ENCODE data around the gene PFKP.

The PFKP gene

DNA sequence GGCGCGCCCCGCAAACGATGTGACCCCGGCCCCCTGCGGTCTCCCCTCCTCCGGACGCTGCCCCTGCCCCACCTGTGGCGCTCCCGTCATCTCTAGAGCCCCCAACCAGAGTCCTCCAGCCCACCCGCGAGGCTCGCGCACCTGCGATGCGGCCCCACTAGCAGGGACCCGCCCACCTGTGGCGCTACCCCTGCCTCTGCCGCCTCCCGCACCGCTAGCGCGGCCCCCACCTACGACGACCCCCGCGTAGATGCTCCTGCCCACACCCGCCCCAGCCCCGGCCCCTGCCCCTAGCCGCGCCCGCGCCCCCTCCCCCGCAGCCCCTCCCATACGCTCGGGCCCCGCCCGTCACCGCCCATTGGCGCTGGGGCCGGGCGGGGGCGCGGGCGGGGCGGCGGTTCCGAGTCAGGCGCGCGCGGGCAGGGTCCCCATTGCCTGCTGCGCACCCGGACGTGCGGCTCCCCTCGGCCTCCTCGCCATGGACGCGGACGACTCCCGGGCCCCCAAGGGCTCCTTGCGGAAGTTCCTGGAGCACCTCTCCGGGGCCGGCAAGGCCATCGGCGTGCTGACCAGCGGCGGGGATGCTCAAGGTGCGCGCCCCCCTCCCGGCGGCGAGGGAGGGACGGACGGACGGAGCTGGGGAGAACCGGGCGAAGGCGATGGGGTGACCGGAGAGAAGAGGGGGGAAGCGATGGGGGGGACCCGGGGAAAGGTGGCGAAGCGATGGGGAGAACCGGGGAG, at the start of gene PFKP:
Gene PFKP (plus strand): TSS at position 431 of the 741 bp plus-strand sequence. CDS start 48 bp downstream, at position 479.
- peak; percentile 40 to 55 for DNase-seq
- TF ChIP-seq POLR2A (IDR thresholded peaks at IDR 0.05; ENCODE audit: low read length) (no peak), GATA1 (IDR thresholded peaks at IDR 0.05; ENCODE audit: low read depth, low read length) (no peak)

DNA sequence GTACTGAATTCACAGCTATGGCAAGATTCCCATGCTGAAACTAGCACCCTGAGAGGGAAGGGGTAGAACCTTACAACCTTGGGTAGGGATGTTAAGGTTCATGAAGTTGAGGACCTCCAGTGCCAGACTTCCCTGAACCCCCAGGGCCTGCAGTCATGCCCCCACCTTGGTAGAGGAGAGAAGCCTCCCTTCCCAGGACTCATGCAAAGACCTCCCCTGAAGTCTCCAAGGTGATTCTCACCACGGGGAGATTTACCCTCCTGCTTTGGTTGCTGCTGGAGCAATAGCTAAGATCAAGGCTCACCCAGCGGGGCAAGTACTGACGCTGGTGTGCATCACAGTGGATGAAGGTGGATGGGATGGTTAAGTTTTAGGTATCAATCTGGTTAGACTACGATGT, 49.1 kb upstream of the PFKP start:
- no peak for DNase-seq
- no peak for TF ChIP-seq GATA1 (IDR thresholded peaks at IDR 0.05; ENCODE audit: low read depth, low read length)
- no peak for TF ChIP-seq POLR2A (IDR thresholded peaks at IDR 0.05; ENCODE audit: low read length)

DNA sequence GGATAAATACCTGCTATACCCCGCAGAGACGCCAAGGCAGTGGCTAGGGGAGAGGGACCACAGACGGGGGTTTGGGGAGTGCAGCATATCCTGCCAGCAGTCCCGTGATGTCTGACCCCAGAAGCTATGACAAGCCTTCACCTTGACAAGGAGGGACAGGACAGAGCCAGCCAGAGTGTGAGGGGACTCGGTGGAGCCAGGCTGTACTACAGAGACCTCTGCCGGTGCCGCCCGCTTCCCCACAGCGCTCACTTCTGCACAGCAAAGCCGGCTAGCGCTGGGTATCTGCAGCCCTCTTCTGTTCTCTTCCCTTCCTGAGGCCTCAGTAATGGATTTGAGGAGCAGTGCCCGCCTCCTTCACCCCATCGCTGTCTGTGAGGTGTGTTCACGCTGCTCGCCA, 47.0 kb upstream of the PFKP start:
- DNase-seq = no peak
- TF ChIP-seq GATA1 (IDR thresholded peaks at IDR 0.05; ENCODE audit: low read depth, low read length) = no peak
- no peak for TF ChIP-seq POLR2A (IDR thresholded peaks at IDR 0.05; ENCODE audit: low read length)

DNA sequence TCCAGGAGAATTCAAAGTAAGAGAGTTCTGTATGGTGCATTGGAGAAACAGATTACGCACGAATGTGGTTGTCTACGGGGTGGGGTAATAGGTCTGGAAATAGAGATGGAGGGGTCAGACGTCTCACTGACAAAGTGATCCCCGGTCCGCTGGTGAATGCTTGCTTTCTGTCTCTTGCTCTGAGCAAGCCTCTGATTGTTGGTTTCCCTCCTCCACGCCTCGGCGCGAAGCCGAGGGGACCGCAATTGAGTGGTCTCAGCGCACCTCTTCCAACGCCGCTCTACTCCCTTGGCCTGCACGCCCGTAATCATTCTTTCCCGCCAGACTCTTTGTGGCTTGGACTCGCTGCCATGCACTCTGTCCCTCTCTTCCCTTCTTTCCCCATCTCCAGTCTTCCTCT, 46.5 kb upstream of the PFKP start:
- TF ChIP-seq GATA1 (IDR thresholded peaks at IDR 0.05; ENCODE audit: low read depth, low read length) = no peak
- TF ChIP-seq POLR2A (IDR thresholded peaks at IDR 0.05; ENCODE audit: low read length) = no peak
- no peak for DNase-seq

DNA sequence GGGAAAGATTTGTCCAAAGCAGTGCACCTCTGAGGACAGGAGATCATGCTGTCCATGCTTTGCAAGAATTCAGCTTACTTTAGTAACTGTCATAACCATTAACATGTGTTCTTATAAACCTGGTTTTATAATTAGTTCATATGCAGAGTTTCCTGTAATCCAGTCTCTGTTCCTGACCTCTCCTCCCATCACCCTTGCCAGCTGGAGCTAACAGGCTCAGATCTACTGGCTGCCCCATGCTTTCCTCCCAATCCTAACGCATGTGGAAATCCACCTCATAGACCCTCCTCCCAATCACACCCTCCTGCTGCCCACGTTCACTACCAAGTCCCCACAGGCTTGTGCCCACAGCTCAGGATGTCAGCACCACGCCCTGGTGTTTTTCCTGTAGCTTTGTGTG, 45.3 kb upstream of the PFKP start:
- no peak for DNase-seq
- no peak for TF ChIP-seq GATA1 (IDR thresholded peaks at IDR 0.05; ENCODE audit: low read depth, low read length)
- TF ChIP-seq POLR2A (IDR thresholded peaks at IDR 0.05; ENCODE audit: low read length) = no peak

DNA sequence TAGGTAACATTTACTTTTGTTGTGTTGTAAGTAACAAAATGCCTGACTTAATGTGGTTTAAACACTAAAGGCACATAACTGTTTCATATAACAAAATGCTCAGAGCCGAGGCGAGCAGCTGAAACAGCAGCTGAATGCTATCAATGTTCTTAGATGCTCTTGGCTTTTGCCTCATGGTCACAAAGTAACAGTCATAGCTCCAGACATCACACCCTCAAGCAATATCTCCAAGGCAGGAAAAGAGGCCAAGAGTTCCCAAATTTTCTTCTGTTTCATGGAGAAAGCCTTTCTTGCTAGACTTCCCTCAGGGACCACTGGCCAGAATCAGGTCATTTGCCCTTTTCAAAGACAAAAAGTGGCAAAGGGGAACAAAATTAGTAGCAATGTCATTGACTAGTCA, 43.5 kb upstream of the PFKP start:
- TF ChIP-seq GATA1 (IDR thresholded peaks at IDR 0.05; ENCODE audit: low read depth, low read length) (no peak), POLR2A (IDR thresholded peaks at IDR 0.05; ENCODE audit: low read length) (no peak)
- no peak for DNase-seq

DNA sequence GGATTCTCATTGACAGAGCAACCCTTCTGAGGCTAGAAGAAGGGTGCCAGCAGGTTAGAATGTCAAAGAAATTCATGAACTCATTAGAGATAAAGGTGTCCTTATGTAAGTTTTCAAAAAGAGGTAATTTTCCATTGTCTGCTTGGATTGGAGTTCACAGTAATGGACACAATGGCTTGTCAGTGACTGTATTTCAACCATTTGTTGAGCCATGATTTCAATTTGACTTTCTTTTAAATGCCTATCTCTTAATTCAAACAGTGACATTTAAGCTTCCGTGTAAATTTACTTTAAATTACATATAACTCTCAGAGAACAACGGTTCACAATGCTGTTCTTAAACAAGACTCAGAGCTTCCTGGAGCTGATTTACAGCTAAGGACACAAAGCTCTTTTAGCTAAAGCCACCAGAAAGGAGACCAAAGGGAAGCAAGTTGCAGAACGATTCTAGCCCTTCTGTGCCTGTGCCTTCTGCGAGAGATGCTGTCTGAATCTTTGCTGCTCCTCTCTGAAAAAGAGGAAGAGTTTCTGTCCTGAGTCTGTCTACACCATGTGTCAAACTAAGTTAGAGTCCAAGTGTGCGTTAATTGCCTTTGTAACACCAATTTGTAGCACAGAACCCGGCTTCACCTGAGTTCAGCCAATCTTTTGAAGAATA, 42.2 kb upstream of the PFKP start:
- DNase-seq = no peak
- TF ChIP-seq GATA1 (IDR thresholded peaks at IDR 0.05; ENCODE audit: low read depth, low read length) (no peak), POLR2A (IDR thresholded peaks at IDR 0.05; ENCODE audit: low read length) (no peak)

DNA sequence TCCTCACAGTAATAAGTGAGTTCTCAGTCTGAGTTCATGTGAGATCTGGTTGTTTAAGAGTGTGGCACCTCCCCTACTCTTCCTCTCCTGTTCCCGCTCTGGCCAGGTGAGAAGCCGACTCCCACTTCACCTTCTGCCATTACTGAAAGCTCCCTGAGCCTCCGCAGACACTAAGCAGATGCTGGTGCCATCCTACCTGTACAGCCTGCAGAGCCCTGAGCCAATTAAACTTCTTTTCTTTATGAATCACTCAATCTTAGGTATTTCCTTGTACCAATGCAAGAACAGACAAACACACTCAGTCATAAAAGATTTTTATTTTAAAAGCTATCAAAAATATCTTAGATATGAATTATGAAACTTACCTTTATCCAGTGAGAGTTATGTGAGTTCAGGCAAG, 39.5 kb upstream of the PFKP start:
- no peak for TF ChIP-seq GATA1 (IDR thresholded peaks at IDR 0.05; ENCODE audit: low read depth, low read length)
- TF ChIP-seq POLR2A (IDR thresholded peaks at IDR 0.05; ENCODE audit: low read length) = no peak
- no peak for DNase-seq

DNA sequence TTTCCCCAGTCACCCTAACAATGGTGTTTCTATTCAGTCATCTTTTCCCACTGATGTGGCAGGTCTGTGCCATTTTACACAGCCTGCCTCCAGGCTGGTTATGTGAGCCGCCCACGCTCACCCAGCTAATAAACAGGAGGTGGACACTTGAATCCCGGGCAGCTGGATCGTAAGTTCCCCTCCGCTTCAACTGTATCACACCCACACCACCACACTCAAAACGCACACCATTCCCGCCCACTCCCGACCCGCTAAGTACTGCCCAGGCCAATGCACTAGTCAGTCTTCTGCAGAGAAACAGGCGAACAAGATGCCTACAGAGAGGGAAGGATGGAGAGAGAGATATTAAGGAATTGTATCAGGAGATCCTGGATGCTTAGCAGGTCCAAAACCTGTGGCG, 38.9 kb upstream of the PFKP start:
- TF ChIP-seq GATA1 (IDR thresholded peaks at IDR 0.05; ENCODE audit: low read depth, low read length) (no peak), POLR2A (IDR thresholded peaks at IDR 0.05; ENCODE audit: low read length) (no peak)
- DNase-seq = no peak

DNA sequence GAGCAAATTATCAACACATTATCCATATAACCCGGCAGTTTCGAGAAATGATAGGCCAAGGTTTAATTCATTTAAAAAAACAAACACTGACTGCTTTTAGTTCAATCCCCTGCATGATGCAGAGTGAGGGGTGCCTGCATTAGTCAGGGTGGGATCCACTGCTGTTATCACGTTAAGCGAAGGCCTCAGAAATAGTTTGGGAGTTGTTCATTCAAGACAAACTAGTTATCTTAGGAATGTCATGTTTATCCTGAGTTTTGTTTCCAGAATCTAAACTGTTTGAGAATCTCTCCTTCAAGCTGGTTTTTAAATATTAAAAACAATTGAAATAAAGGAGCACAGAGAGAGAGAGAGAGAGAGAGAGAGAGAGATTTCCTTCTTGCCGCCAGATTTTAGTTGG, 36.6 kb upstream of the PFKP start:
- TF ChIP-seq POLR2A (IDR thresholded peaks at IDR 0.05; ENCODE audit: low read length) (no peak), GATA1 (IDR thresholded peaks at IDR 0.05; ENCODE audit: low read depth, low read length) (no peak)
- no peak for DNase-seq

DNA sequence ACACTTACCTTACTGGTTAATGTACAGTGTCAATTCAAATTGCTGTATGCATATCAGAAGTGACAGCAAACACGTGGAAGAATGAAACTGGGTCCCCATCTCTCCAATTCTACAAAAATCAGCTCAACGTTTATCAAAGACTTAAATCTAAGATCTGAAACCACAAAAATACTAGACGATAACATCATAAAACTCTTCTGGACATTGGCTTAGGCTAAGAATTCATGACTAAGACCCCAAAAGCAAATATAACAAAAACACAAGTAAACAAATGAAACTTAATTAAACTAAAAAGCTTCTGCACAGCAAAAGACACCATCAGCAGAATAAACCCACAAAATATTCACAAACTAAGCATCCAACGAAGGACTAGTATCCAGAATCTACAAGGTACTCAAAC, 35.9 kb upstream of the PFKP start:
- no peak for TF ChIP-seq GATA1 (IDR thresholded peaks at IDR 0.05; ENCODE audit: low read depth, low read length)
- TF ChIP-seq POLR2A (IDR thresholded peaks at IDR 0.05; ENCODE audit: low read length) = no peak
- DNase-seq = no peak

DNA sequence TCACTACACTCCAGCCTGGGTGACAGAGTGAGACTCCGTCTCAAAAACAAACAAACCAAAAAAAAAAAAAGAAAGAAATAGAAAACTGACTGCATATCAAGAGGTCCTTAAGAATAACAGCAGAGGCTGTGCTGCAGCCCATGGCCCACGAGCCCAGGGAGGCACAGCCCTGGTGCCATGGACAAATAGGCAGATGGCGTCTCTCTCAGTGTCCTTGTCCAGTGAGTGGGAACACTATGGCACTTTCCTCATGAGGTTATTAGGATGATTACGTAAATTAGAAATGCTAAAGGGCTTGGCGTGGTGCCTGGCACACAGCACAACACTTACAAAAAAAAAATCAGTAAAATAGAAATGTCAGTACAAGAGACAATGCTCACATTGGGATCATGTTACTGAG, 33.4 kb upstream of the PFKP start:
- TF ChIP-seq POLR2A (IDR thresholded peaks at IDR 0.05; ENCODE audit: low read length) = no peak
- TF ChIP-seq GATA1 (IDR thresholded peaks at IDR 0.05; ENCODE audit: low read depth, low read length) = no peak
- DNase-seq = no peak

DNA sequence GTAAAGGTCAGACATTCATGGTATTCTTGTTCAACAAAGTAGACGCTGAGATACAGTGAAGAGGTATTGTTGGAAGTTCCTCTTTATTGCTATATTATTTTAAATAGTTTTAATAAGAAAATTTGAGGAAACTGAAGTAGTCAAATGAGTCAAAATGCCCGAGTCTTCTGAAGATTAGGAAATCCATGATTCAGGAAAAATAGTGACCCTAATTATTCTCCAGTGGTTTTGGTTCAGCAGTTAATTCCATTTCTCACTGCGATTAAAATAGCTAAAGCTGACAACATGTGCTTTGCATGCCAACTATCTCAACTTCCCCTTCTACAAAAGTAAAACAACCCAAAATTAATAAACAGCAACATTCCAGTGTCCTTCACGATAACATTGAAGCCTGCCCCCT, 32.7 kb upstream of the PFKP start:
- TF ChIP-seq POLR2A (IDR thresholded peaks at IDR 0.05; ENCODE audit: low read length) (no peak), GATA1 (IDR thresholded peaks at IDR 0.05; ENCODE audit: low read depth, low read length) (no peak)
- no peak for DNase-seq

DNA sequence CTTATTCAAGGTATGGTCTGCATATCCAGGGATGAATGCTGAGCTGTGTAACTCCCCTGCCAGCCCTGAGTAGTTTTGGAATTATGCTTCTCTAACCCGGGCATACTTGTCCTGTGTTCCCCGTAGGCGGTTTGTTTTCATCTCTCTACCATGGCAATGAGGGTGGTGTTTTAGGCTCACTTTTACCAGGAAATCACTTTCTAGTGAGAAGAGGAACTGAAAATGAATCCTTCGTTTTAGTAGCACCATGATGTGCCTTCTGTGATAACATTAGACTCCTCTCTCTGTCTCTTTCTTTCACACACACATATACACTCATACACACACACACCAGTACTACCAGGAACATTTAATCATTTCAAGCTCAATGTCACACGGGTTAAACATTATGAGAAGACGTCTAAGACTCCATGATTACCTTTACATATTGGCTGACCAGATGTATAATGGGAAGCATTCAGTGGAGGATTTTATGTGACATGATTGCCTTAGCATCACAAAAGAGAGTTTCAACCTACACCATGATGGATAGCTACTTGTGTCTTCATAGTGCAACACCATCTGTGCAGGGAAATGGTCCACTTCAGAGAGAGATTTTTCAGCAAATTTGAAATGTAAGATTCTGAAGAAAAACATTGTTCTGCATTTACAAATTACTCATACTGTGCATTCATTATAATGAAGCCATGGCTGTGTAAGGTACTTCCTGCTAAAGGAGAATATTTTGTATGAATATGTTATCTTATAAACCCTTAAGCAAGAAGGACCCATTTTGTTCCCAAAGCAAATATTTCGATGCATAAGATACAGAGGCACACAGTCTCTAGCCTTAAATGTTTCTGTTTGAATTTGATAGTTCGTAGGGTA, 31.0 kb upstream of the PFKP start:
- DNase-seq = no peak
- no peak for TF ChIP-seq GATA1 (IDR thresholded peaks at IDR 0.05; ENCODE audit: low read depth, low read length)
- TF ChIP-seq POLR2A (IDR thresholded peaks at IDR 0.05; ENCODE audit: low read length) = no peak
